GM12874 (cell line): ENCODE results near the gene CPPED1.

Source experiments
- TF ChIP-seq, protein P1 (sequence below): IDR thresholded peaks from 2 replicates; pipeline ENCODE4 v1.5.1; 2011; ENCODE audit warnings: low read depth, mild to moderate bottlenecking, control low read depth, low read length, moderate library complexity; ENCODE audit not compliant: insufficient read depth

The CPPED1 gene

GRCh38 chr16:12675852-12676251 is 127.8 kb downstream of the CPPED1 start:
- TF ChIP-seq, protein P1, sequence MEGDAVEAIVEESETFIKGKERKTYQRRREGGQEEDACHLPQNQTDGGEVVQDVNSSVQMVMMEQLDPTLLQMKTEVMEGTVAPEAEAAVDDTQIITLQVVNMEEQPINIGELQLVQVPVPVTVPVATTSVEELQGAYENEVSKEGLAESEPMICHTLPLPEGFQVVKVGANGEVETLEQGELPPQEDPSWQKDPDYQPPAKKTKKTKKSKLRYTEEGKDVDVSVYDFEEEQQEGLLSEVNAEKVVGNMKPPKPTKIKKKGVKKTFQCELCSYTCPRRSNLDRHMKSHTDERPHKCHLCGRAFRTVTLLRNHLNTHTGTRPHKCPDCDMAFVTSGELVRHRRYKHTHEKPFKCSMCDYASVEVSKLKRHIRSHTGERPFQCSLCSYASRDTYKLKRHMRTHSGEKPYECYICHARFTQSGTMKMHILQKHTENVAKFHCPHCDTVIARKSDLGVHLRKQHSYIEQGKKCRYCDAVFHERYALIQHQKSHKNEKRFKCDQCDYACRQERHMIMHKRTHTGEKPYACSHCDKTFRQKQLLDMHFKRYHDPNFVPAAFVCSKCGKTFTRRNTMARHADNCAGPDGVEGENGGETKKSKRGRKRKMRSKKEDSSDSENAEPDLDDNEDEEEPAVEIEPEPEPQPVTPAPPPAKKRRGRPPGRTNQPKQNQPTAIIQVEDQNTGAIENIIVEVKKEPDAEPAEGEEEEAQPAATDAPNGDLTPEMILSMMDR = no peak

GRCh38 chr16:12675046-12675445 is 128.6 kb downstream of the CPPED1 start:
- TF ChIP-seq, protein P1 = no peak

GRCh38 chr16:12674524-12674923 is 129.2 kb downstream of the CPPED1 start:
- TF ChIP-seq, protein P1 = no peak

DNA sequence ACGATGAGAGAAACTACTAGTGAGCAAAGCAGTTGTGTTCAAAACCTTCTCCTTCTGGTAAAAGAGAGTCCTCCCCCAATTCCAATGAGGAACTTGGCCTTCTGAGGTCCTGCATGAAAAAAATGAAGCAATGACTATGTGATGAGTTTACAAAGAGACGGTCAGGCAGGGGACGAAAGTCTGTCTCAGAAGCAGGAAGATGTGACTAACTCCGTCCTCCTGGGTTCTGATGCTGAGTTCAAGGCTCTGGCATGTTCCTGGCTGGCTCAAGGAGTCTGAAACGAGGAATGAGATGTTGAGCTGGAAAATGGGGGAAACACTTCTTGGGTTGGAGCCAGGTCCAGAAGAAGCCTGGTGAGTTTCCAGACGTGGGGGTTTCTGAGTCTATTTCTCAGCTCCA is 129.6 kb downstream of the CPPED1 start:
- TF ChIP-seq, protein P1 = no peak

- TF ChIP-seq, protein P1 = no peak
These were observed 130.2 kb downstream of the CPPED1 start for GRCh38 chr16:12673466-12673865.

DNA sequence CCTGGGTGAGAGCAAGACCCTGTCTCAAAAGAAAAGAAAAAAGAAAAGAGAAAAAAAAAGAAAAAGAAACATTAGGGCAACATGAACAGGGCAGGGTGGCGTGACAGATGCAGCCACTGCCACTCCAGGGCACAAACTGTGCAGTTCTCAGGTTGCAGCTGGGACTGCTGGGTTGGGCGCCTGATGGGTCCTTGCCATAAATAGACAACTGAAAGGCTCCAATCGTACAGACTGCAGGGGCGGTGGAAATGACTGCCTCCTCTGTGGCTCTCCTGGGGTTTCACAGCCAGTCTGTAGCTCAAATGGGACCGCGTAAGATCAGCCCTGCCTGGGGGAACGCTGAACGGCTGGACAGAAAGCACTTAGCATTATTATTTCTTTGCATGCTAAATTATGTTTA is 130.7 kb downstream of the CPPED1 start:
- TF ChIP-seq, protein P1 = no peak

- TF ChIP-seq, protein P1 = no peak
These were observed 133.8 kb downstream of the CPPED1 start for GRCh38 chr16:12669908-12670307.

DNA sequence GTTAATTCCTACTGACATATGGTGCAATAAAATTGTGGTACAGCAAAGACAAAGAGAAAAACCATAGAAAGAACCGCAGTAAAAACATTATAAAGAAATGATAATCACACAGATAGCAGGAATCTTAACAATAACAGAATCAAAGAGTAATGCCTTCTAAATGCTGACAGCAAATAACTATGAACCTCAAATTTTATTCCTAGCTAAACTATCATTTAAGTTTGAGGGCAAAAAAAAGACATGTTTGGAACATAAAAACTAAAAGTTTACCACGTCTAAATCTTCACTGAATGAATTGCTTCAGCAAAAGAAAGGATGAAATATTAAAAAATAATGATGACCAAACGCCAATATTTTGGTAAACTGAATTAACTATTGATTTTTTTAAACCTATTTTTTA is 135.8 kb downstream of the CPPED1 start:
- TF ChIP-seq, protein P1 = no peak
